HepG2 (cell line): ENCODE results near the gene LRRC27.

Experiments
- ARID5B ChIP-seq: IDR thresholded peaks from 2 replicates; pipeline ENCODE4 v1.4.0; 2020; ENCODE audit warnings: mild to moderate bottlenecking, missing genetic modification reagents
- ARNT2 ChIP-seq: sonication (generic); formaldehyde crosslinking; IDR thresholded peaks from 2 replicates; pipeline ENCODE4 v1.8.0; 2022; ENCODE audit warnings: mild to moderate bottlenecking, low read depth, missing genetic modification reagents, moderate library complexity
- POLR2AphosphoS5 ChIP-seq: IDR thresholded peaks from 2 replicates; pipeline ENCODE4 v1.6.1; 2012; ENCODE audit warnings: low read depth, low read length
- ZNF670 ChIP-seq: sonication (generic); formaldehyde crosslinking; IDR thresholded peaks from 2 replicates; pipeline ENCODE4 v1.8.0; 2022; ENCODE audit warnings: mild to moderate bottlenecking, missing genetic modification reagents, borderline replicate concordance
- ZNF687 ChIP-seq: sonication (generic); formaldehyde crosslinking; IDR thresholded peaks from 2 replicates; pipeline ENCODE4 v1.5.1; 2020; ENCODE audit warnings: mild to moderate bottlenecking, missing genetic modification reagents, moderate library complexity

DNA sequence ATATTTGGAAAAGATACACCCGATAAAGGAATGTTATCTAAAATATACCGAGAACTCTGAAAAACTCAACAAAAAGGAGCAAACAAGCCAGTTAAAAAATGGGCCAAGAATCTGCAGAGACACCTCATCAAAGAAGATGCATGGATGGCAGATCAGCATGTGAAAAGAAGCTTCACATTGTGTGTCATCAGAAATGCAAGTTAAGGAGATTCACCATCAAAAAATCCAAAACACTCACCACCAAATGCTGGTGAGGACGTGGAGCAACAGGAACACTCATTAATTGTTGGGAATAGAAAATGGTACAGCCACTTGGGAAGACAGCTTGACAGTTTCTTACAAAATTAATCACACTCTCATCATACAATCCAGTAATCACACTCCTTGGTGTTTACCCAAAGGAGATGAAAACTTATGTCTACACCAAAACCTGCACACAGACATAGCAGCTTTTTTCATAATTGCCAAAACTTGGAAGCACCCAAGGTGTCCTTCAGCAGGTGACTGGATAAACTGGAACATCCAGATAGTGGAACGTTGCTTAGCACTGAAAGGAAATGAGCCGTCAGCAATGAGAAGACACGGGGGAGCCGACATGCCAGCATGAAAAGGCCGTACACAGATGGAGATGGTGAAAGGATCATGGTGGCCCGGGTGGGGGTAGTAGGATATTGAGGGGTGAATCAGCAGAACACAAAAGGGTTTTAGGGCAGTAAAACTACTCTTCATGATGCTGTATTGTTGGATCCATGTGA, 37.1 kb downstream of the LRRC27 start:
- no peak for TF ChIP-seq ZNF687
- no peak for TF ChIP-seq ARID5B
- no peak for TF ChIP-seq ARNT2
- TF ChIP-seq POLR2AphosphoS5: no peak
- TF ChIP-seq ZNF670 (CRISPR knock-in tag): no peak
